Activated CD4-positive, alpha-beta memory T cell treated with anti-CD3 and anti-CD28 coated beads, Interleukin-2, amount 10 ng/mL, durations not matched to agents 7 days and 5 days (primary cell): ENCODE data around the gene HLA-DQA2. TPM values are rescaled to one million over a fixed set of nuclear protein-coding genes. Genes with fewer than 3 reads are reported as not detected.
"Not testable (repeated sequence)": the region's sequence is repeated elsewhere in the genome, so short reads cannot be mapped to it uniquely, and the experiment has no call there.

ENCODE experiments used
- CTCF ChIA-PET: fragments of 350-600 bp; sonication (Branson Sonifier 250); formaldehyde crosslinking; loops from one replicate; lab custom pipeline; 2021; ENCODE audit warnings: antibody characterized with exemption, inconsistent platforms; lab: Charles Lee
- POLR2A ChIA-PET: fragments of 350-600 bp; sonication (Branson Sonifier 250); formaldehyde crosslinking; loops from one replicate; lab custom pipeline; 2021; ENCODE audit warnings: antibody characterized with exemption; lab: Charles Lee
- DNase-seq: peaks from one replicate; pipeline ENCODE4 v3.0.0-alpha.2; 2020
- H3K27ac Mint-ChIP-seq: one replicate; pipeline ENCODE4 v1.8.0; 2021; ENCODE audit warnings: mild to moderate bottlenecking, mixed read lengths
- H3K27me3 Mint-ChIP-seq: one replicate; pipeline ENCODE4 v1.8.0; 2021; ENCODE audit warnings: mixed read lengths
- H3K36me3 Mint-ChIP-seq: one replicate; pipeline ENCODE4 v1.8.0; 2021; ENCODE audit warnings: low read depth, mixed read lengths
- H3K4me1 Mint-ChIP-seq: one replicate; pipeline ENCODE4 v1.8.0; 2021; ENCODE audit warnings: mixed read lengths
- H3K4me3 Mint-ChIP-seq: one replicate; pipeline ENCODE4 v1.8.0; 2021; ENCODE audit warnings: mild to moderate bottlenecking, mixed read lengths
- H3K9me3 Mint-ChIP-seq: one replicate; pipeline ENCODE4 v1.8.0; 2021; ENCODE audit warnings: mixed read lengths
- total RNA-seq, 2 experiments: library from RNA; stranded (reverse); gene quantifications; one replicate each; pipeline ENCODE4 v1.2.3, GENCODE V29; 2021

HLA-DQA2 gene
- total RNA-seq, result not detected

DNA sequence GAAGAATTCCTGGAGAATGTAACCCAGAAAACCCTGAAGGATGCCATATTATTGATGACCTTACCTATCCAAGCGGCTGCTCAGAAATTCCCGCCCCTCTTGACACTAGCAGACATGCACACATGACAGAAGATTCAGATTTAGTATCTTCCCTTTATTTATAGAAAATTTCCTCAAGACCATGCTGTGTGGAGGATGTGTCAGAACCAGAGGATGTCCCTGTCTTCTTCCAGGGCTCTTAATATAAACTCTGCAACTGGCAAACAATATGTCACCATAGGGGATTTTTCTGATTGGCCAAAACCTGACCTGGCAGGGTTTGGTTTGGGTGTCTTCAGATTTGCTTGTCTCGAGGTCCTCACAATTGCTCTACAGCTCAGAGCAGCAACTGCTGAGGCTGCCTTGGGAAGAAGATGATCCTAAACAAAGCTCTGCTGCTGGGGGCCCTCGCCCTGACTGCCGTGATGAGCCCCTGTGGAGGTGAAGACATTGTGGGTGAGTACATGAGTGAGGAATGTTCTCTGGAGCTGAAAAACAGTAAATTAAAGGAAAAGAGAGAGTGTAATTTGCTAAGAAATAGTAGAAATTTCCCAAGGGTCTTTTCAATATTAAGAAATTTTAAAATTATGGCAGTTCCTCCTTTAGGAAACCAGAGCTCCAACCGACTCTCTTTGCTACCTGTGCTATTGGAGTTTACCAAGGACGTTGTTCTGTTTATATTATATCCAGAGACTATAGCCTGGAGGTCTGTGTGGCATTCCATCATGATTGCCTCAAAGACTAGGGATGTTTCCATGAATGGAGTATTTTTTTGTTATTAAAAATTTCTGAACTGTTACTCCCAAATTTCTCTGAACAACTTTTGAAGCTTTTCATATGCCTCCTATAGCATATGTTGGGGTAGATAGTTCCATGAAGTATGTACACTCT, at the start of gene HLA-DQA2:
HLA-DQA2 (plus strand) TSS at position 361 of the 930 bp plus-strand sequence; CDS start at position 414, 53 bp downstream.
- H3K27me3 Mint-ChIP-seq, result peaks cover 47% of the 10 kb centered on the region
- CTCF ChIA-PET, result interaction anchor here (0.9 kb wide), 1 partner anchor 160 kb away, joined by 3 read pairs; no protein-coding TSS in a partner anchor
- POLR2A ChIA-PET, result no interaction called here

DNA sequence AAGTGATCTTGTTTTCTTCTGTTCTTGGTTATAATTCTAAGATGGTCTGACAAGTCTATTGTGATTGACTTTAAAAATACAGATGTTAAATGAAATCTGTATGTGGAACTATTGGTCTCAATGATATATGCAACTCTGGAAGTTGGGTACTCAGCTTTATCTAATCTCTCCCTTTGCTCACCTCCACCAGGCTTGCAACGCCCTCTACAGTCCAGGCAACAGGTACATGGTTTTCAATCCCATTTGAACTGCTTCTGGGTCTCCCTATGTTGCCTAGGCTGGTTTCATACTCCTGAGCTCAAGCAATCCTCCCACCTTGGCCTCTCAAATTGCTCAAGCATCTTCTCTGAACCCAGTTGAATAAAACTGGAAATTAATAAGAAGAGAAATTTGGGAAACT, 49.2 kb upstream of the HLA-DQA2 start:
- H3K9me3 Mint-ChIP-seq, result no peaks in the 10 kb centered on the region
- POLR2A ChIA-PET, result no interaction called here
- DNase-seq, result peak; percentile 70
- H3K27me3 Mint-ChIP-seq, result peaks cover 57% of the 10 kb centered on the region
- peaks cover 12% of the 10 kb centered on the region for H3K4me1 Mint-ChIP-seq
- CTCF ChIA-PET, result interaction anchor here (0.6 to 1.4 kb wide), 8 partner anchors 8 to 278 kb away, joined by 3 to 8 read pairs (median 4); partner anchors contain the start of gene HLA-DQB1
- H3K4me3 Mint-ChIP-seq, result no peak overlapping the region
- no peaks in the 10 kb centered on the region for H3K36me3 Mint-ChIP-seq
- no peak overlapping the region for H3K27ac Mint-ChIP-seq

More for the DNA sequence above, at the start of gene HLA-DQA2:
- no peaks in the 10 kb centered on the region for H3K4me1 Mint-ChIP-seq
- no peaks in the 10 kb centered on the region for H3K9me3 Mint-ChIP-seq
- H3K4me3 Mint-ChIP-seq, result no peak within 1 kb of the TSS
- DNase-seq, result no peak
- H3K27ac Mint-ChIP-seq, result no peak within 1 kb of the TSS
- H3K36me3 Mint-ChIP-seq, result no peaks in the 10 kb centered on the region

DNA sequence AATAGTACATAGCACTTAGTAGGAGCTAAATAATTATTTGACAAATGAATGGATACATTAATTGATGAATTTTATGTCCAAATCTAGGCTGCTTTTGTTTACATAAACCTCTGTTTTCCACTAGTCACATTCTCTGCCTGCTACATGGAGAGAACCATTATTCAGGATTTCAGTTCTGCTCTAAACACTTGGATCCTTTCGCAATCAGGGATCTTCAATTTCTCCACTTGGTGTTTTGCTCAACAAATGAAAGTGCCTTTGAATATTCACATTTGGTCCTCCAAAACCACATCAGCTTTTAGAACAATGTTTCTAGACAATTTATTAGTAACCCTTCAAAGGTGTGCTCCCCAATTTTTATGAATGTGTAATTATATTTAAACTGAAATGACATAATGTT, 44.2 kb upstream of the HLA-DQA2 start:
- H3K4me3 Mint-ChIP-seq, result no peak overlapping the region
- no peak for DNase-seq
- H3K27ac Mint-ChIP-seq, result no peak overlapping the region
- ChIA-PET CTCF (no interaction called here), POLR2A (interaction anchor here (1.5 kb wide), 1 partner anchor 75 kb away, joined by 3 read pairs; no protein-coding TSS in a partner anchor)
- H3K9me3 Mint-ChIP-seq, result no peaks in the 10 kb centered on the region
- H3K27me3 Mint-ChIP-seq, result peaks cover 80% of the 10 kb centered on the region
- no peaks in the 10 kb centered on the region for H3K36me3 Mint-ChIP-seq
- peaks cover under 1% of the 10 kb centered on the region for H3K4me1 Mint-ChIP-seq

DNA sequence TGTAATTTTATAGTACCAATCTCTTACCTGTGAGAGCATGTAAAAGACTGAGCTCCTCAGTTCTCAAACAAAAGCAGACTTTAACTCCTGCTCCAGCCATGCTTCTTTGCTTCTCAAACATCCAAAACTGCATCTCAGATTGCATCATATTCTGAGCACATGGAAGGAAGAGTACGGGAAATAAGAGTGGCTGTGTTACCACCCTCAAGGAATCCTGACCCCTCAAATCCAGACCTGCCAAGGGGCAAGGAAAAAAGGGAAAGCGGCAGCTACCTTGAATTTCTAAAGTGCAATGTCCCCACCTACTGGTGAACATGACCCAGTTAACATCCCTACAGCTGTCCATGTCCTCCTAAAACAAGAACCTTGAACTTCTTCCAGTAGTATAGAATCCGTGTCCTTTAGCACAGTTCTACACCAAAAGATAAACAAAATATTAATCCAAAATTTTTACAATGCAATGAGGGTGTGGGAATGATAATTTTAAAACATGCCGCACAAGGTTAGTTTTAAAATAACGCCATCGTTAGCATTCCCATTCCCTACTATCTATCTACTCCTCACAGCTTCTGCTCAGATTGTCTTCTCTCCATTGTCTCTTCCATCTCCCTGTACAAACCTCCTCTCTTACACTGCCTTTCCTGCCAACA, 40.7 kb upstream of the HLA-DQA2 start:
- peaks cover 2% of the 10 kb centered on the region for H3K9me3 Mint-ChIP-seq
- H3K27ac Mint-ChIP-seq, result no peak overlapping the region
- H3K27me3 Mint-ChIP-seq, result peaks cover 66% of the 10 kb centered on the region
- DNase-seq, result peak; percentile 33
- H3K36me3 Mint-ChIP-seq, result no peaks in the 10 kb centered on the region
- no peaks in the 10 kb centered on the region for H3K4me1 Mint-ChIP-seq
- POLR2A ChIA-PET, result no interaction called here
- CTCF ChIA-PET, result interaction anchor here (0.6 to 2.9 kb wide), 20 partner anchors 8 to 291 kb away, joined by 3 to 22 read pairs (median 4); partner anchors contain the start of gene HLA-DQB1
- H3K4me3 Mint-ChIP-seq, result no peak overlapping the region

DNA sequence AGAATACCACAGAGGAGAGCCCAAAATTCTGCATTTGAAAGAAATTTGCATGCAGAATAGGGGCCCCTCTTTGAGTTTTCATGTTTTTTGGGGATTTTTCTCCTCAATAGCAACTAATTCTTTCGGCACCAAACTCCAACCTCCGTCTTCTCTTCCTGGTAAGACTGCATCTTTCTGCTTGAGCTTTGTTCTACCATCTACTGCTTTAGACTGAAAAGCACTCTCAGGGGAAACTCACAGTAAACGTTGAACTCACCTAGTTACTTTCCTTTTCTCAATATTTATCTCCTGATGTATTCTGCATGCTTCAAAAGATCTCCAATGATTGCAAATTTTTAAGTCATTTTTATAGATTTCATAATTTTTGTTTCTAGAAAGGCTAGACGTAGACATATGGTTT, 37.8 kb upstream of the HLA-DQA2 start:
- POLR2A ChIA-PET, result no interaction called here

DNA sequence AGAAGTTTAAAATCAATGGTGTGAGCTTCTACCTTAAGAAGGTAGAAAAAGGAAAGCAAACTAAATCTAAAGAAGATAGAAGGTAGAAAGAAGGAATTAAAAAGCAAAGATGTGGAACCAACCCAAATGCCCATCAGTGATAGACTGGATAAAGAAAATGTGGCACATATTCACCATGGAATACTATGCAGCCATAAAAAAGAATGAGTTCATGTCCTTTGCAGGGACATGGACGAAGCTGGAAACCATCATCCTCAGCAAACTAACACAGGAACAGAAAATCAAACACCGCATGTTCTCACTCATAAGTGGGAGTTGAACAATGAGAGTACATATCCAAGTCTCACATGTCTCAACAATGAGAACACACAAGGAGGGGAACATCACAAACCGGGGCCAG, 36.0 kb upstream of the HLA-DQA2 start:
- H3K4me1 Mint-ChIP-seq, DNase-seq, CTCF ChIA-PET, H3K36me3 Mint-ChIP-seq, POLR2A ChIA-PET, H3K4me3 Mint-ChIP-seq, H3K9me3 Mint-ChIP-seq, H3K27ac Mint-ChIP-seq: not testable (repeated sequence)
- peaks cover 40% of the 10 kb centered on the region for H3K27me3 Mint-ChIP-seq

More for the DNA sequence above, 37.8 kb upstream of the HLA-DQA2 start:
- Mint-ChIP-seq H3K27ac (no peak overlapping the region), H3K4me3 (no peak overlapping the region), H3K27me3 (peaks cover 46% of the 10 kb centered on the region), H3K4me1 (no peaks in the 10 kb centered on the region), H3K36me3 (no peaks in the 10 kb centered on the region), H3K9me3 (peaks cover 2% of the 10 kb centered on the region)
- no peak for DNase-seq
- CTCF ChIA-PET, result interaction anchor here (0.7 to 1.8 kb wide), 5 partner anchors 23 to 289 kb away, joined by 3 to 8 read pairs (median 5); partner anchors contain the start of gene TAP2

GRCh38 chr6:32709625-32710024, 31.6 kb upstream of the HLA-DQA2 start:
- Mint-ChIP-seq H3K27ac (no peak overlapping the region), H3K4me1 (peaks cover 3% of the 10 kb centered on the region), H3K27me3 (peaks cover 10% of the 10 kb centered on the region), H3K36me3 (no peaks in the 10 kb centered on the region), H3K4me3 (no peak overlapping the region), H3K9me3 (peaks cover 2% of the 10 kb centered on the region)
- ChIA-PET CTCF (no interaction called here), POLR2A (no interaction called here)
- no peak for DNase-seq

DNA sequence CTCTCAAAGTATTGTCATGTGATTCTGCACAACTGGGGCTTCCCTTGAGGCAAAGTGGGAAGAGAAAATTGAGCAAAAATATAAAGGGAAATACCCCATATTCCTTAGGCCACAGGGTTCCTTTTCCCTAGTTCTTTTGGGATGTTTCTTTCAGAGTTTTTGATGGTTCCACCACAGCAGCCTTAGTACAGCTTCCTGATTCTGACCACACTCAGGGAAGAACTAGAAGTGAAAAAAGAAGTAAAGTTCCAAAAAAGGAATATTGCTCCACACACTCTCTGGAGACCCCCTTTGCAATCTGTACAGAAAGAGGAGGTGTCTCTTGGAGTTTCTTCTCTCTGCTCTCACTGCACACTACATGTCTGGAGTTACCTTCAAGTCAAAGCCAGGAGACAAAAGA, 27.9 kb upstream of the HLA-DQA2 start:
- CTCF ChIA-PET, result no interaction called here
- H3K27me3 Mint-ChIP-seq, result peaks cover 10% of the 10 kb centered on the region

DNA sequence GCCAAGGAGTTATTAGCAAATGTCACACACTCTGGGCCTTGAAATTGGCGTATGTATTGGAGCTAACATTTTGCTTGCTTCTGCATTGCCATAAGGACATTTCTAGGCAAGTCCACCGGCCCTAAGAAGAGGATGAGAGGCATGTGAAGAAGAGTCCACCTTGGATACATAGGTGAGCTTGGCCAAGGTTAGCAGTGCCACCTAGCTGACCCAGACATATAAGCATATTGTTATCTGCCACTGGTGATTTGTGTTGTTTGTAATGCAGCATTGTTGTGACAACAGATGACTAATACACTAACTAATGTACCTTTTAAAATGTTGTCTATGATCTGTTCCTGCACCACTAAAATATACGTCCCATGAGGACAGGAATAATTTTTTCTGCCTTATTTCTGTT, 24.8 kb upstream of the HLA-DQA2 start:
- CTCF ChIA-PET, result no interaction called here
- no peaks in the 10 kb centered on the region for H3K4me1 Mint-ChIP-seq
- POLR2A ChIA-PET, result no interaction called here

More for the DNA sequence above, 27.9 kb upstream of the HLA-DQA2 start:
- Mint-ChIP-seq H3K36me3 (no peaks in the 10 kb centered on the region), H3K27ac (no peak overlapping the region), H3K9me3 (no peaks in the 10 kb centered on the region), H3K4me1 (peaks cover 3% of the 10 kb centered on the region), H3K4me3 (no peak overlapping the region)
- POLR2A ChIA-PET, result interaction anchor here (0.6 kb wide), 1 partner anchor 143 kb away, joined by 3 read pairs; no protein-coding TSS in a partner anchor
- DNase-seq, result no peak

DNA sequence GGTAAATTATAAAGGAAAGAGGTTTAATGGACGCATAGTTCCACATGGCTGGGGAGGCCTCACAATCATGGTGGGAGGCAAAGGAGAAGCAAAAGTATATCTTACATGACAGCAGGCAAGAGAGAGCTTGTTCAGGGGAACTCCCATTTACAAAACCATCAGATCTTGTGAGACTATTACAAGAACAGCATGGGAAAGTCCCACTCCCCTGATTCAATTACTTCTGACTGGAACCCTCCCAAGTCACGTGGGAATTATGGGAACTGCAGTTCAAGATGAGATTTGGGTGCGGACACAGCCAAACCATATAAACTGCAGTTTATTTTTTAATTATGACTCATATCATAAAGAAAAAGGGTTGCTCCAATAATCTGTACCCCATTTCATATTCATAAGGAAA, 22.3 kb upstream of the HLA-DQA2 start:
- ChIA-PET POLR2A (no interaction called here), CTCF (no interaction called here)
- Mint-ChIP-seq H3K27ac (no peak overlapping the region), H3K4me1 (no peaks in the 10 kb centered on the region), H3K4me3 (no peak overlapping the region), H3K9me3 (no peaks in the 10 kb centered on the region), H3K36me3 (no peaks in the 10 kb centered on the region), H3K27me3 (peaks cover 34% of the 10 kb centered on the region)
- no peak for DNase-seq

More for the DNA sequence above, 24.8 kb upstream of the HLA-DQA2 start:
- Mint-ChIP-seq H3K27me3 (peaks cover 23% of the 10 kb centered on the region), H3K27ac (no peak overlapping the region), H3K36me3 (no peaks in the 10 kb centered on the region), H3K9me3 (no peaks in the 10 kb centered on the region), H3K4me3 (no peak overlapping the region)
- DNase-seq, result no peak

DNA sequence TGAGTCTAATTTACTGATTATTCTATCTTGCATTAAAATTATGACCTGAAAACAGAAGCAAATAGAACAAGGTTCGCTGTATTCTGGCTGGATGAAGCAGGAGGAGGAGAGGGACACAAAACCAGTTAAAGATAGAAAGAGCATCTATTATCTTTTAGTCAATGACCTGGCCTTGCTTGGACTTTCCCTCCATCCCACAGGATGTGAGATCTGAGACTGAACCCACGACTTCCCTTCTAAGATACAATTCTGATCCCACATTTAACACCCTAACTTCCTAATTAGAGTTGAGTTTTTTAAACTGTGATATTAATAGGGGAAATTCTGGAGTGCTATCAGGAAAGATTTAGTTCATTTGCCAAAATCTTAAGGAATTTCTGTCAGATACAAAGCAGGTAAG, 3.1 kb upstream of the HLA-DQA2 start:
- no peak overlapping the region for H3K4me3 Mint-ChIP-seq
- no peaks in the 10 kb centered on the region for H3K36me3 Mint-ChIP-seq
- H3K9me3 Mint-ChIP-seq, result no peaks in the 10 kb centered on the region
- H3K4me1 Mint-ChIP-seq, result no peaks in the 10 kb centered on the region
- H3K27me3 Mint-ChIP-seq, result peaks cover 46% of the 10 kb centered on the region
- DNase-seq, result no peak
- no peak overlapping the region for H3K27ac Mint-ChIP-seq
- CTCF ChIA-PET, result no interaction called here
- POLR2A ChIA-PET, result no interaction called here

GRCh38 chr6:32742374-32742773, 1.2 kb downstream of the HLA-DQA2 start:
- no peaks in the 10 kb centered on the region for H3K4me1 Mint-ChIP-seq
- H3K9me3 Mint-ChIP-seq, result no peaks in the 10 kb centered on the region
- H3K27ac Mint-ChIP-seq, result no peak overlapping the region
- CTCF ChIA-PET, result interaction anchor here (0.9 kb wide), 1 partner anchor 159 kb away, joined by 3 read pairs; no protein-coding TSS in a partner anchor
- no peak overlapping the region for H3K4me3 Mint-ChIP-seq
- POLR2A ChIA-PET, result no interaction called here
- DNase-seq, result no peak
- H3K36me3 Mint-ChIP-seq, result no peaks in the 10 kb centered on the region
- peaks cover 54% of the 10 kb centered on the region for H3K27me3 Mint-ChIP-seq

DNA sequence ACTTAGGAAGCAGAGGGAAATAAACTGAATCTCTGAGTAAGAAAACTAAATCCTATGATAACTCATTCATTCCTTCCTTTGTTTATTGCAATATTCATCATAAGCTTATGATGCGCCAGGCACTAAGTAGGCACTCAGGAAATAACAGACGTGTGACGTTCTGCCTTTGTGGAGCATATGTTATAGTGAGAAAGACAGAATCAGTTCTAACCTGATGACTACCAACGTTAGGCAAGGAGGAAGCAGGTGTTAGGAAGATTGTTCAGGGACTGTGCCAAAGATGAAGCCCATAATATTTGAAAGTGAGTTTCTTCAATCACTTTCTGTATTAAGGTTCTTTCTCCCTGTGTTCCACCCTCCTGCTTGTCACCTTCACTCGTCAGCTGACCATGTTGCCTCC, 3.6 kb downstream of the HLA-DQA2 start:
- Mint-ChIP-seq H3K36me3 (no peaks in the 10 kb centered on the region), H3K27ac (no peak overlapping the region), H3K4me3 (no peak overlapping the region), H3K9me3 (no peaks in the 10 kb centered on the region), H3K4me1 (no peaks in the 10 kb centered on the region), H3K27me3 (peaks cover 47% of the 10 kb centered on the region)
- ChIA-PET POLR2A (no interaction called here), CTCF (interaction anchor here (1.1 kb wide), 1 partner anchor 332 kb away, joined by 3 read pairs; no protein-coding TSS in a partner anchor)
- no peak for DNase-seq
